Measurements from ENCODE around the gene STS.

The STS gene

GRCh38 chrX:7184816-7185215 is 37.3 kb downstream of the STS start:
- DNase-seq = no peak

GRCh38 chrX:7188672-7189071 is 41.2 kb downstream of the STS start:
- no peak for DNase-seq

- DNase-seq = no peak
Measured at GRCh38 chrX:7190157-7190556, 42.6 kb downstream of the STS start.

- no peak for DNase-seq
Measured at GRCh38 chrX:7191681-7192110, 44.2 kb downstream of the STS start.

GRCh38 chrX:7192871-7193270 is 45.4 kb downstream of the STS start:
- DNase-seq = no peak

GRCh38 chrX:7194606-7195005 is 47.1 kb downstream of the STS start:
- DNase-seq = no peak

Measured in SHP77 (cell line).